ENCODE results near the gene ICAM4. TPM values are rescaled to one million over a fixed set of nuclear protein-coding genes. Genes with fewer than 3 reads are reported as not detected.

Gene ICAM4
- total RNA-seq, 1 donor from 2014 or later = not detected

GRCh38 chr19:10245189-10245939 lies 41.4 kb upstream of the ICAM4 start:
- H3K27ac ChIP-seq = no peak overlapping the region
- peaks cover 2% of the 10 kb centered on the region for H3K4me1 ChIP-seq
- intact Hi-C loops (cut with DNase I) = no loop called here
- H3K36me3 ChIP-seq = no peaks in the 10 kb centered on the region
- no peak for DNase-seq (ENCODE audit: extremely low spot score in 2 of 2)
- H3K27me3 ChIP-seq = no peaks in the 10 kb centered on the region
- no peak for TF ChIP-seq POLR2A (IDR thresholded peaks at IDR 0.05)
- no peak for TF ChIP-seq POLR2AphosphoS5 (IDR thresholded peaks at IDR 0.05; ENCODE audit: insufficient read depth in 1 of 2, low read depth in 1 of 2)
- TF ChIP-seq, protein P1, sequence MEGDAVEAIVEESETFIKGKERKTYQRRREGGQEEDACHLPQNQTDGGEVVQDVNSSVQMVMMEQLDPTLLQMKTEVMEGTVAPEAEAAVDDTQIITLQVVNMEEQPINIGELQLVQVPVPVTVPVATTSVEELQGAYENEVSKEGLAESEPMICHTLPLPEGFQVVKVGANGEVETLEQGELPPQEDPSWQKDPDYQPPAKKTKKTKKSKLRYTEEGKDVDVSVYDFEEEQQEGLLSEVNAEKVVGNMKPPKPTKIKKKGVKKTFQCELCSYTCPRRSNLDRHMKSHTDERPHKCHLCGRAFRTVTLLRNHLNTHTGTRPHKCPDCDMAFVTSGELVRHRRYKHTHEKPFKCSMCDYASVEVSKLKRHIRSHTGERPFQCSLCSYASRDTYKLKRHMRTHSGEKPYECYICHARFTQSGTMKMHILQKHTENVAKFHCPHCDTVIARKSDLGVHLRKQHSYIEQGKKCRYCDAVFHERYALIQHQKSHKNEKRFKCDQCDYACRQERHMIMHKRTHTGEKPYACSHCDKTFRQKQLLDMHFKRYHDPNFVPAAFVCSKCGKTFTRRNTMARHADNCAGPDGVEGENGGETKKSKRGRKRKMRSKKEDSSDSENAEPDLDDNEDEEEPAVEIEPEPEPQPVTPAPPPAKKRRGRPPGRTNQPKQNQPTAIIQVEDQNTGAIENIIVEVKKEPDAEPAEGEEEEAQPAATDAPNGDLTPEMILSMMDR (IDR thresholded peaks at IDR 0.05) = no peak
- H3K4me3 ChIP-seq = no peak overlapping the region
- no peaks in the 10 kb centered on the region for H3K9me3 ChIP-seq

GRCh38 chr19:10246511-10246910 lies 40.2 kb upstream of the ICAM4 start:
- H3K4me3 ChIP-seq = no peak overlapping the region
- TF ChIP-seq POLR2AphosphoS5 (IDR thresholded peaks at IDR 0.05; ENCODE audit: insufficient read depth in 1 of 2, low read depth in 1 of 2) (no peak), POLR2A (IDR thresholded peaks at IDR 0.05) (no peak)
- TF ChIP-seq, protein P1 (IDR thresholded peaks at IDR 0.05) = no peak
- intact Hi-C loops (cut with DNase I) = no loop called here
- no peaks in the 10 kb centered on the region for H3K9me3 ChIP-seq
- no peaks in the 10 kb centered on the region for H3K36me3 ChIP-seq
- H3K27ac ChIP-seq = no peak overlapping the region
- H3K4me1 ChIP-seq = peaks cover 13% of the 10 kb centered on the region
- H3K27me3 ChIP-seq = no peaks in the 10 kb centered on the region
- no peak for DNase-seq (ENCODE audit: extremely low spot score in 2 of 2)

DNA sequence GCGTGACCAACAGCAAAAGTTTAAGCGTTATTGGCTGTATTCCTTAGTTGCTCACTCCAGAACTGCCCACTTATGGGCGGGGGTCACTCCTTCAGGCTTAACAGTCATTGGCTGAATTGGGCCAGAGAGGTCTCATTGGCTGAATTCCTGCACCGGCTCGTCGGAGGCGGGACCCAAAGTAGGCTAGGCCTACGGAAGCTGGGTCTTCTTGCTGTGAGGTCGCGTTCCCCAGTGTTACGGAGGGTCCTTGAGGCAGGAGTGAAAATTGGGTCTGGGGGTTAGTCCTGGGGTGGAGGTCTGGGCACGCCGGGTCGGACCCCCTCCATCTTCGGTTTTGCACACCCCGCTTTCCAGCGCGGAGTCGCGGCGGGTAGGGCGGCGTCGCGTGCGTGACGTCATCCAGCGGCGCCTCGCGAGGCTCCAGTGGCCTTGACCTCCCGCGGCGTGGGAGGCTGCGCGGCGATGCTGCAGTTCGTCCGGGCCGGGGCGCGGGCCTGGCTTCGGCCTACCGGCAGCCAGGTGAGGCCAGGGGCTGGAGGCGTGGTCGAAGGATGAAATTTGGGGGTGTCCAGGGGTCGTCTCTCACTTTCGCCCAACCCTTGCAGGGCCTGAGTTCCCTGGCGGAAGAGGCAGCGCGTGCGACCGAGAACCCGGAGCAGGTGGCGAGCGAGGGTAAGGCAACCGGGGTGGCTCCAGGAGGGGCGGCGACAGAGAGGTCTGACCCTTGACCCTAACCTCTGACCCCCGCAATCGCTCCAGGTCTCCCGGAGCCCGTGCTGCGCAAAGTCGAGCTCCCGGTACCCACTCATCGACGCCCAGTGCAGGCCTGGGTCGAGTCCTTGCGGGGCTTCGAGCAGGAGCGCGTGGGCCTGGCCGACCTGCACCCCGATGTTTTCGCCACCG lies 34.7 kb upstream of the ICAM4 start, which contains the start of gene MRPL4:
TSS of gene MRPL4 (plus strand) at position 423 of the 903 bp plus-strand sequence. CDS start at position 463, 40 bp downstream.
- DNase-seq (ENCODE audit: extremely low spot score in 2 of 2) = peak in 1 of 2 donors; percentile 98
- intact Hi-C loops (cut with DNase I) = no loop called here
- no peaks in the 10 kb centered on the region for H3K27me3 ChIP-seq
- peaks cover 23% of the 10 kb centered on the region for H3K4me1 ChIP-seq
- peak within 1 kb of the TSS; percentile 71 for H3K27ac ChIP-seq
- H3K9me3 ChIP-seq = no peaks in the 10 kb centered on the region
- peak within 1 kb of the TSS; percentile 72 to 77 for H3K4me3 ChIP-seq
- H3K36me3 ChIP-seq = peaks cover 0 to 24% of the 10 kb centered on the region in 2 donors
- TF ChIP-seq POLR2AphosphoS5 (IDR thresholded peaks at IDR 0.05; ENCODE audit: insufficient read depth in 1 of 2, low read depth in 1 of 2) = peak; percentile 87
- TF ChIP-seq, protein P1 (IDR thresholded peaks at IDR 0.05) = peak in 1 of 3 experiments; percentile 18
- TF ChIP-seq POLR2A (IDR thresholded peaks at IDR 0.05) = peak in 1 of 2 donors; percentile 20

DNA sequence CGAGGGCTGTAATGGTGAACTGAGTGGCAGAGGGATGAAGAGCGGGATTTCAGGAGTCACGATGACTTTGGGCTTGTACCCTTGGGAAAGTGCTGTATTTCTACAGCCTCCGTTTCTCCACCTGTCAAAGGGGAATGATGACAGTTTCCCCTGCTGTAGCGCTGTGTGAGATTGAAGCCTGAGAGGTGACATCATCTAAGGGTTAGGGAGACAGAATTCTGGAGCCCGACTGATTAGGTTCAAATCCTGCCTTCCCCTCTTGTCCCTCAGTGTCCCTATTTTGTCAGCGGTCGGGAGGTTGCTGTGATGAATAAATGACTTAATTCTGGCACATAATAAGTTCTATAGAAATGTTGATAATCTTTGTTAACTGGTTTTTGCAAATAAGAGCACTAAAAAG lies 34.0 kb upstream of the ICAM4 start:
- intact Hi-C loops (cut with DNase I) = no loop called here
- Histone ChIP-seq H3K9me3 (no peaks in the 10 kb centered on the region), H3K27me3 (no peaks in the 10 kb centered on the region), H3K4me3 (peak overlapping the region; percentile 72 to 77), H3K27ac (peak overlapping the region; percentile 71), H3K4me1 (peaks cover 23% of the 10 kb centered on the region), H3K36me3 (peaks cover 0 to 31% of the 10 kb centered on the region in 2 donors)
- TF ChIP-seq POLR2AphosphoS5 (IDR thresholded peaks at IDR 0.05; ENCODE audit: insufficient read depth in 1 of 2, low read depth in 1 of 2) (no peak), POLR2A (IDR thresholded peaks at IDR 0.05) (no peak)
- TF ChIP-seq, protein P1 (IDR thresholded peaks at IDR 0.05) = no peak
- DNase-seq (ENCODE audit: extremely low spot score in 2 of 2) = no peak

Data from vagina (tissue), 2 donors.